ENCODE data around the gene ARAP2.

The ARAP2 gene

GRCh38 chr4:36255577-36255976, 11.3 kb upstream of the ARAP2 start:
- no peak for DNase-seq

- no peak for DNase-seq
These were observed 10.1 kb upstream of the ARAP2 start for GRCh38 chr4:36254371-36254770.

- DNase-seq, result no peak
These were observed 7.7 kb upstream of the ARAP2 start for GRCh38 chr4:36251983-36252382.

- DNase-seq, result no peak
These were observed 5.3 kb upstream of the ARAP2 start for GRCh38 chr4:36249610-36250009.

- peak; percentile 1 to 32 for DNase-seq
These were observed 708 bp downstream of the ARAP2 start for GRCh38 chr4:36243355-36244256.

GRCh38 chr4:36242629-36243354, 1.5 kb downstream of the ARAP2 start:
- no peak for DNase-seq

GRCh38 chr4:36241771-36242170, 2.5 kb downstream of the ARAP2 start:
- no peak for DNase-seq

- DNase-seq, result no peak
These were observed 6.7 kb downstream of the ARAP2 start for GRCh38 chr4:36237366-36238313.

GRCh38 chr4:36236159-36236558, 8.2 kb downstream of the ARAP2 start:
- no peak for DNase-seq

- peak; percentile 21 to 54 for DNase-seq
These were observed 9.0 kb downstream of the ARAP2 start for GRCh38 chr4:36235306-36235705.

GRCh38 chr4:36233567-36234266, 10.6 kb downstream of the ARAP2 start:
- no peak for DNase-seq

- no peak for DNase-seq
These were observed 13.8 kb downstream of the ARAP2 start for GRCh38 chr4:36230534-36230933.

- no peak for DNase-seq
These were observed 16.4 kb downstream of the ARAP2 start for GRCh38 chr4:36227913-36228312.

GRCh38 chr4:36226430-36227227, 17.7 kb downstream of the ARAP2 start:
- no peak for DNase-seq

- DNase-seq, result no peak
These were observed 19.1 kb downstream of the ARAP2 start for GRCh38 chr4:36224972-36225903.

- DNase-seq, result no peak
These were observed 21.6 kb downstream of the ARAP2 start for GRCh38 chr4:36222702-36223101.

GRCh38 chr4:36220776-36221175, 23.5 kb downstream of the ARAP2 start:
- no peak for DNase-seq

- no peak for DNase-seq
These were observed 26.2 kb downstream of the ARAP2 start for GRCh38 chr4:36218121-36218520.

GRCh38 chr4:36215627-36216026, 28.7 kb downstream of the ARAP2 start:
- no peak for DNase-seq
